ENCODE data around the gene SEC14L1. TPM values are rescaled to one million over a fixed set of nuclear protein-coding genes. Genes with fewer than 3 reads are reported as not detected.

SEC14L1 gene
- total and polyA plus RNA-seq, 2 of the 8 experiments (the other 6 are each of a cell fraction or from before 2014, with no cell fraction given): 27.2 to 74.4 TPM

DNA sequence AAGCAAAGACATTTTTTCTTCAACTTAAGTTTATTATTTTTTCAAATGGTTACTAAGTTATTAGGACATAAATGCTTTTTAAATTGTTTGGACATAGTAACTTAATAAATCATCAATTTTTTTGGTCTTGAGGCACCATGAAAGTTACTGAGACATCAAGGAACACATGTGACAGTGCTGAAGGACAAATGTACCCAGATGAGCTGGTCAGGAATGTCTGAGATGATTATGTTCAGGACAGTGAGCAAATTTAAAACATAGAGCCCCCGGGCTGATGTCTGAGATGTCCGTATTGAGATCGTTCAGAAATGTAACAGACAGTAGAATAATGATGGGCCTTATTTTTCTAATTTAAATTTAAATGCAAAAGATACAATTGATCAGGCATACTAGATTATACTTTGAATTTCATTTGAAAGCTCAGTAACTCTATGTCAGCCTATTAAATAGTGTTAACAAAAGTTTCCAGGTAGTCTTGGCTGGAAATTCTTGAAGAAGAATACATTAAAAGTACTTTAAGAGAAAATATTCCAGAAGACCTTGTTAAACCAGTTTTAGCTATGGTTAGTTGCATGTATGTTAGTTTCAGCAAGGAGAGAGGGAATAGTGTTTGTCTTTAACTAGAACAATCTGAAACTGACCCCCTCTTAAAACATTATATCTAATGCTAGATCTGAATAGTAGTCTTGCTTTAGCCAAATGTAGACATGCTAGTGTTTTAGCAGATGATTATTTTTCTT lies 36.4 kb downstream of the SEC14L1 start:
- H2BK120ac ChIP-seq (replicated peaks; ENCODE audit: low read depth, low read length): no peak overlapping the region
- H3K23ac ChIP-seq (ENCODE audit: insufficient read length): no peak overlapping the region
- H4K5ac ChIP-seq (ENCODE audit: insufficient read length, low read depth, low read length): no peak overlapping the region
- FAIRE-seq: no peak
- H3K56ac ChIP-seq (replicated peaks; ENCODE audit: insufficient read length, low read depth, low read length): no peak overlapping the region
- H2BK12ac ChIP-seq (ENCODE audit: low read depth, low read length): no peak overlapping the region
- H3K18ac ChIP-seq (ENCODE audit: extremely low read depth, low read length): no peak overlapping the region
- H3K4me3 ChIP-seq (ENCODE audit: extremely low read depth in 1 of 4, insufficient read depth in 2 of 4, low read depth in 3 of 4, low read length in 4 of 4): no peak overlapping the region
- H4K8ac ChIP-seq (ENCODE audit: extremely low read depth, insufficient read depth, low read length): no peak overlapping the region
- 89% methylated on average over 3 of the region's 3 CpGs; no CpG with 5 or more reads in 1 of the 2 experiments for WGBS, 2 experiments (ENCODE audit: extremely low coverage in 1 of 2, insufficient coverage in 1 of 2, insufficient read length in 1 of 2, insufficient replicate concordance in 2 of 2, low coverage in 1 of 2, low lambda C conversion rate in 2 of 2, missing lambda C conversion rate in 1 of 2)
- H3K14ac ChIP-seq (ENCODE audit: insufficient read length): no peak overlapping the region
- H4K91ac ChIP-seq (replicated peaks; ENCODE audit: insufficient read length, low read length): no peak overlapping the region
- no peak overlapping the region for H2BK15ac ChIP-seq (ENCODE audit: low read length)
- H2BK20ac ChIP-seq (ENCODE audit: low read length): no peak overlapping the region
- no peaks in the 10 kb centered on the region; a peak in 1 of 4 replicates for H3K9me3 ChIP-seq (ENCODE audit: insufficient read depth in 2 of 2, low read depth in 1 of 2, low read length in 1 of 2)
- H3K4me1 ChIP-seq (replicated peaks in 1 of 4; ENCODE audit: control insufficient read depth in 3 of 4, insufficient read depth in 4 of 4, low read length in 3 of 4): peaks cover 0 to 26% (median 21%) of the 10 kb centered on the region in 4 experiments; a peak in 5 of 7 replicates
- H4K20me1 ChIP-seq (replicated peaks in 1 of 2; ENCODE audit: control insufficient read depth in 1 of 2, insufficient read depth in 2 of 2, low read length in 2 of 2): no peaks in the 10 kb centered on the region
- H2AK5ac ChIP-seq (ENCODE audit: low read depth, low read length): no peak overlapping the region
- H3K27me3 ChIP-seq (replicated peaks in 1 of 4; ENCODE audit: control insufficient read depth in 3 of 4, extremely low read depth in 1 of 4, insufficient read depth in 3 of 4, low read length in 3 of 4): no peaks in the 10 kb centered on the region
- DNase-seq (ENCODE audit: low read depth in 1 of 2, low spot score in 2 of 2): no peak
- H3K9ac ChIP-seq (replicated peaks in 1 of 4; ENCODE audit: extremely low read depth in 1 of 4, low read depth in 3 of 4, low read length in 3 of 4): no peak overlapping the region
- H2BK5ac ChIP-seq (ENCODE audit: low read depth, low read length): no peak overlapping the region
- H2AFZ ChIP-seq (ENCODE audit: low read length): no peak overlapping the region
- H3K4ac ChIP-seq (replicated peaks; ENCODE audit: insufficient read length, low read depth, low read length): no peak overlapping the region
- H3K36me3 ChIP-seq (ENCODE audit: control insufficient read depth in 2 of 4, insufficient read depth in 4 of 4, low read length in 3 of 4): peaks cover 0 to 5% (median 0%) of the 10 kb centered on the region in 4 experiments; a peak in 1 of 8 replicates
- peaks cover 4% of the 10 kb centered on the region; the same call in 1 of the 2 replicates for H3K79me1 ChIP-seq (ENCODE audit: low read depth, low read length)
- POLR2A ChIA-PET (ENCODE audit: partially characterized antibody): interaction anchor here (0.8 kb wide), 1 partner anchor 9 kb away, joined by 3 read pairs; no protein-coding TSS in a partner anchor
- CTCF ChIA-PET (ENCODE audit: partially characterized antibody): interaction anchor here (1.0 to 1.3 kb wide), 2 partner anchors 24 to 30 kb away, joined by 3 to 4 read pairs; no protein-coding TSS in a partner anchor
- no peaks in the 10 kb centered on the region for H3K23me2 ChIP-seq (ENCODE audit: low read depth, low read length)
- peaks cover 0 to 18% of the 10 kb centered on the region in 2 experiments; a peak in 2 of 4 replicates for H3K79me2 ChIP-seq (ENCODE audit: control insufficient read depth in 1 of 2, insufficient read depth in 2 of 2, low read length in 2 of 2)
- no peak overlapping the region for H3K4me2 ChIP-seq (ENCODE audit: insufficient read depth in 1 of 2, low read depth in 2 of 2, low read length in 2 of 2)
- H3K27ac ChIP-seq (ENCODE audit: low read depth, low read length): no peak overlapping the region
- TF ChIP-seq RAD21 (IDR thresholded peaks at IDR 0.05 in 1 of 2, conservative IDR thresholded peaks at IDR 0.05 in 1 of 2; ENCODE audit: low read depth in 2 of 2, low read length in 2 of 2) (no peak), ASH2L (IDR thresholded peaks at IDR 0.05; ENCODE audit: low read length) (no peak)
- TF ChIP-seq, protein P1, sequence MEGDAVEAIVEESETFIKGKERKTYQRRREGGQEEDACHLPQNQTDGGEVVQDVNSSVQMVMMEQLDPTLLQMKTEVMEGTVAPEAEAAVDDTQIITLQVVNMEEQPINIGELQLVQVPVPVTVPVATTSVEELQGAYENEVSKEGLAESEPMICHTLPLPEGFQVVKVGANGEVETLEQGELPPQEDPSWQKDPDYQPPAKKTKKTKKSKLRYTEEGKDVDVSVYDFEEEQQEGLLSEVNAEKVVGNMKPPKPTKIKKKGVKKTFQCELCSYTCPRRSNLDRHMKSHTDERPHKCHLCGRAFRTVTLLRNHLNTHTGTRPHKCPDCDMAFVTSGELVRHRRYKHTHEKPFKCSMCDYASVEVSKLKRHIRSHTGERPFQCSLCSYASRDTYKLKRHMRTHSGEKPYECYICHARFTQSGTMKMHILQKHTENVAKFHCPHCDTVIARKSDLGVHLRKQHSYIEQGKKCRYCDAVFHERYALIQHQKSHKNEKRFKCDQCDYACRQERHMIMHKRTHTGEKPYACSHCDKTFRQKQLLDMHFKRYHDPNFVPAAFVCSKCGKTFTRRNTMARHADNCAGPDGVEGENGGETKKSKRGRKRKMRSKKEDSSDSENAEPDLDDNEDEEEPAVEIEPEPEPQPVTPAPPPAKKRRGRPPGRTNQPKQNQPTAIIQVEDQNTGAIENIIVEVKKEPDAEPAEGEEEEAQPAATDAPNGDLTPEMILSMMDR (IDR thresholded peaks at IDR 0.05; ENCODE audit: control extremely low read depth in 1 of 3, insufficient read depth in 1 of 3, low read depth in 1 of 3, low read length in 3 of 3): no peak
